Measurements from ENCODE around the gene CEP112. TPM values are rescaled to one million over a fixed set of nuclear protein-coding genes. Genes with fewer than 3 reads are reported as not detected.

The CEP112 gene
- total and polyA plus RNA-seq, 2 experiments from 2014 or later: 4.0 to 4.3 TPM

DNA sequence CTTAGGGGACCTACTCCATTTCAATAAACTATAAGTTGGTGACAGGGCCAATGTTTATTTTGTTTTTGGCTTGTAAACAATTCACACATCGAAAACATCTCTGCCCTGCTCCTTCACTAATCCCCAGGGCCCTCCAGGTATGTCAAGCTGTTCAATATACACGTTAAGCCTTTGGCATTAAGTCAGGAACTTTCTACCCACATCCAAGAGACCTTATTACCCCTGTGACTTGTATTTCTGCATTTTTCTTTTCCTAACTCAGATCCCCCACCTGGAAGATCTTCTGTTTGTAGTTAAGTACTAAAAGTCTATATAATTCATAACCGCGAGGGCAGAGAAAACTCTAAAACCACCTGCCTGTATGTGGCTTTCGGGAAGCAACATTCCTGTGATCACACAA, 523.7 kb downstream of the CEP112 start (continued):
- TF ChIP-seq, protein P1, sequence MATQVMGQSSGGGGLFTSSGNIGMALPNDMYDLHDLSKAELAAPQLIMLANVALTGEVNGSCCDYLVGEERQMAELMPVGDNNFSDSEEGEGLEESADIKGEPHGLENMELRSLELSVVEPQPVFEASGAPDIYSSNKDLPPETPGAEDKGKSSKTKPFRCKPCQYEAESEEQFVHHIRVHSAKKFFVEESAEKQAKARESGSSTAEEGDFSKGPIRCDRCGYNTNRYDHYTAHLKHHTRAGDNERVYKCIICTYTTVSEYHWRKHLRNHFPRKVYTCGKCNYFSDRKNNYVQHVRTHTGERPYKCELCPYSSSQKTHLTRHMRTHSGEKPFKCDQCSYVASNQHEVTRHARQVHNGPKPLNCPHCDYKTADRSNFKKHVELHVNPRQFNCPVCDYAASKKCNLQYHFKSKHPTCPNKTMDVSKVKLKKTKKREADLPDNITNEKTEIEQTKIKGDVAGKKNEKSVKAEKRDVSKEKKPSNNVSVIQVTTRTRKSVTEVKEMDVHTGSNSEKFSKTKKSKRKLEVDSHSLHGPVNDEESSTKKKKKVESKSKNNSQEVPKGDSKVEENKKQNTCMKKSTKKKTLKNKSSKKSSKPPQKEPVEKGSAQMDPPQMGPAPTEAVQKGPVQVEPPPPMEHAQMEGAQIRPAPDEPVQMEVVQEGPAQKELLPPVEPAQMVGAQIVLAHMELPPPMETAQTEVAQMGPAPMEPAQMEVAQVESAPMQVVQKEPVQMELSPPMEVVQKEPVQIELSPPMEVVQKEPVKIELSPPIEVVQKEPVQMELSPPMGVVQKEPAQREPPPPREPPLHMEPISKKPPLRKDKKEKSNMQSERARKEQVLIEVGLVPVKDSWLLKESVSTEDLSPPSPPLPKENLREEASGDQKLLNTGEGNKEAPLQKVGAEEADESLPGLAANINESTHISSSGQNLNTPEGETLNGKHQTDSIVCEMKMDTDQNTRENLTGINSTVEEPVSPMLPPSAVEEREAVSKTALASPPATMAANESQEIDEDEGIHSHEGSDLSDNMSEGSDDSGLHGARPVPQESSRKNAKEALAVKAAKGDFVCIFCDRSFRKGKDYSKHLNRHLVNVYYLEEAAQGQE (IDR thresholded peaks at IDR 0.05; ENCODE audit: unreplicated experiment): no peak
- TF ChIP-seq ZNF331 (CRISPR knock-in tag; IDR thresholded peaks at IDR 0.05; ENCODE audit: low read depth): no peak
- TF ChIP-seq, protein P2, sequence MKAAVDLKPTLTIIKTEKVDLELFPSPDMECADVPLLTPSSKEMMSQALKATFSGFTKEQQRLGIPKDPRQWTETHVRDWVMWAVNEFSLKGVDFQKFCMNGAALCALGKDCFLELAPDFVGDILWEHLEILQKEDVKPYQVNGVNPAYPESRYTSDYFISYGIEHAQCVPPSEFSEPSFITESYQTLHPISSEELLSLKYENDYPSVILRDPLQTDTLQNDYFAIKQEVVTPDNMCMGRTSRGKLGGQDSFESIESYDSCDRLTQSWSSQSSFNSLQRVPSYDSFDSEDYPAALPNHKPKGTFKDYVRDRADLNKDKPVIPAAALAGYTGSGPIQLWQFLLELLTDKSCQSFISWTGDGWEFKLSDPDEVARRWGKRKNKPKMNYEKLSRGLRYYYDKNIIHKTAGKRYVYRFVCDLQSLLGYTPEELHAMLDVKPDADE (IDR thresholded peaks at IDR 0.05): no peak

DNA sequence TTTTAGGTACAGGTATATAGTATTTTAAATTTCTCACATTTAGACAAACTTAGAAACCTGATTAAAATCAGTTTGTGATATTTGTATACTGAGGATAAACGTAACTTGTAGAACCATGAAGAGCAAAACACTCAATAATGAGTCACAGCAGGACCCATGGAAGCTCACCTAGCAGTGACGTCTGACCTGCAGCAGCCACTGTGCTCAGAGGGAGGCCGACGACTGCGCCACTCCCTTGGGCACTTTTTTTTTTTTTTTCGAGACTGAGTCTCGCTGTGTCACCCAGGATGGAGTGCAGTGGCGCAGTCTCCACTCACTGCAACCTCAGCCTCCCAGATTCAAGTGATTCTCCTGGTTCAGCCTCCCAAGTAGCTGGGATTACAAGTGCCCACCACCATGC, 524.3 kb downstream of the CEP112 start:
- no peak overlapping the region for H3K27ac ChIP-seq (ENCODE audit: low read depth)
- ATAC-seq: no peak
- no peaks in the 10 kb centered on the region; the same call in 2 of the 3 replicates for H3K9me3 Mint-ChIP-seq
- peaks cover 10% of the 10 kb centered on the region; the same call in 1 of the 2 replicates for H3K4me1 ChIP-seq (ENCODE audit: insufficient read depth)
- H3K36me3 ChIP-seq (ENCODE audit: insufficient read depth): no peaks in the 10 kb centered on the region
- no peak overlapping the region for H3K27ac Mint-ChIP-seq
- H3K4me1 Mint-ChIP-seq: peaks cover 14% of the 10 kb centered on the region
- no peaks in the 10 kb centered on the region for H3K27me3 ChIP-seq (ENCODE audit: insufficient read depth)
- H3F3A ChIP-seq (replicated peaks; ENCODE audit: low read depth): no peaks in the 10 kb centered on the region
- no peaks in the 10 kb centered on the region for H3K9me2 ChIP-seq (ENCODE audit: insufficient read depth)
- H3K36me3 Mint-ChIP-seq (ENCODE audit: low read depth): no peaks in the 10 kb centered on the region
- no peaks in the 10 kb centered on the region for H3K79me2 ChIP-seq (replicated peaks; ENCODE audit: insufficient read depth)
- H3K4me3 ChIP-seq: no peak overlapping the region
- H4K20me1 ChIP-seq (replicated peaks; ENCODE audit: insufficient read depth): no peaks in the 10 kb centered on the region
- no peak overlapping the region for H3K4me2 ChIP-seq
- no peaks in the 10 kb centered on the region for H3K27me3 Mint-ChIP-seq (ENCODE audit: insufficient read depth, low read depth, poor library complexity)
- no peak overlapping the region for H3K4me3 Mint-ChIP-seq
- no peak for DNase-seq (ENCODE audit: low spot score)
- H2AFZ ChIP-seq: no peak overlapping the region
- TF ChIP-seq, protein P3, sequence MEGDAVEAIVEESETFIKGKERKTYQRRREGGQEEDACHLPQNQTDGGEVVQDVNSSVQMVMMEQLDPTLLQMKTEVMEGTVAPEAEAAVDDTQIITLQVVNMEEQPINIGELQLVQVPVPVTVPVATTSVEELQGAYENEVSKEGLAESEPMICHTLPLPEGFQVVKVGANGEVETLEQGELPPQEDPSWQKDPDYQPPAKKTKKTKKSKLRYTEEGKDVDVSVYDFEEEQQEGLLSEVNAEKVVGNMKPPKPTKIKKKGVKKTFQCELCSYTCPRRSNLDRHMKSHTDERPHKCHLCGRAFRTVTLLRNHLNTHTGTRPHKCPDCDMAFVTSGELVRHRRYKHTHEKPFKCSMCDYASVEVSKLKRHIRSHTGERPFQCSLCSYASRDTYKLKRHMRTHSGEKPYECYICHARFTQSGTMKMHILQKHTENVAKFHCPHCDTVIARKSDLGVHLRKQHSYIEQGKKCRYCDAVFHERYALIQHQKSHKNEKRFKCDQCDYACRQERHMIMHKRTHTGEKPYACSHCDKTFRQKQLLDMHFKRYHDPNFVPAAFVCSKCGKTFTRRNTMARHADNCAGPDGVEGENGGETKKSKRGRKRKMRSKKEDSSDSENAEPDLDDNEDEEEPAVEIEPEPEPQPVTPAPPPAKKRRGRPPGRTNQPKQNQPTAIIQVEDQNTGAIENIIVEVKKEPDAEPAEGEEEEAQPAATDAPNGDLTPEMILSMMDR (conservative IDR thresholded peaks at IDR 0.05; ENCODE audit: low read depth in 2 of 2): no peak
- no peak for TF ChIP-seq POLR2AphosphoS5 (IDR thresholded peaks at IDR 0.05; ENCODE audit: low read depth)
- TF ChIP-seq, protein P4, sequence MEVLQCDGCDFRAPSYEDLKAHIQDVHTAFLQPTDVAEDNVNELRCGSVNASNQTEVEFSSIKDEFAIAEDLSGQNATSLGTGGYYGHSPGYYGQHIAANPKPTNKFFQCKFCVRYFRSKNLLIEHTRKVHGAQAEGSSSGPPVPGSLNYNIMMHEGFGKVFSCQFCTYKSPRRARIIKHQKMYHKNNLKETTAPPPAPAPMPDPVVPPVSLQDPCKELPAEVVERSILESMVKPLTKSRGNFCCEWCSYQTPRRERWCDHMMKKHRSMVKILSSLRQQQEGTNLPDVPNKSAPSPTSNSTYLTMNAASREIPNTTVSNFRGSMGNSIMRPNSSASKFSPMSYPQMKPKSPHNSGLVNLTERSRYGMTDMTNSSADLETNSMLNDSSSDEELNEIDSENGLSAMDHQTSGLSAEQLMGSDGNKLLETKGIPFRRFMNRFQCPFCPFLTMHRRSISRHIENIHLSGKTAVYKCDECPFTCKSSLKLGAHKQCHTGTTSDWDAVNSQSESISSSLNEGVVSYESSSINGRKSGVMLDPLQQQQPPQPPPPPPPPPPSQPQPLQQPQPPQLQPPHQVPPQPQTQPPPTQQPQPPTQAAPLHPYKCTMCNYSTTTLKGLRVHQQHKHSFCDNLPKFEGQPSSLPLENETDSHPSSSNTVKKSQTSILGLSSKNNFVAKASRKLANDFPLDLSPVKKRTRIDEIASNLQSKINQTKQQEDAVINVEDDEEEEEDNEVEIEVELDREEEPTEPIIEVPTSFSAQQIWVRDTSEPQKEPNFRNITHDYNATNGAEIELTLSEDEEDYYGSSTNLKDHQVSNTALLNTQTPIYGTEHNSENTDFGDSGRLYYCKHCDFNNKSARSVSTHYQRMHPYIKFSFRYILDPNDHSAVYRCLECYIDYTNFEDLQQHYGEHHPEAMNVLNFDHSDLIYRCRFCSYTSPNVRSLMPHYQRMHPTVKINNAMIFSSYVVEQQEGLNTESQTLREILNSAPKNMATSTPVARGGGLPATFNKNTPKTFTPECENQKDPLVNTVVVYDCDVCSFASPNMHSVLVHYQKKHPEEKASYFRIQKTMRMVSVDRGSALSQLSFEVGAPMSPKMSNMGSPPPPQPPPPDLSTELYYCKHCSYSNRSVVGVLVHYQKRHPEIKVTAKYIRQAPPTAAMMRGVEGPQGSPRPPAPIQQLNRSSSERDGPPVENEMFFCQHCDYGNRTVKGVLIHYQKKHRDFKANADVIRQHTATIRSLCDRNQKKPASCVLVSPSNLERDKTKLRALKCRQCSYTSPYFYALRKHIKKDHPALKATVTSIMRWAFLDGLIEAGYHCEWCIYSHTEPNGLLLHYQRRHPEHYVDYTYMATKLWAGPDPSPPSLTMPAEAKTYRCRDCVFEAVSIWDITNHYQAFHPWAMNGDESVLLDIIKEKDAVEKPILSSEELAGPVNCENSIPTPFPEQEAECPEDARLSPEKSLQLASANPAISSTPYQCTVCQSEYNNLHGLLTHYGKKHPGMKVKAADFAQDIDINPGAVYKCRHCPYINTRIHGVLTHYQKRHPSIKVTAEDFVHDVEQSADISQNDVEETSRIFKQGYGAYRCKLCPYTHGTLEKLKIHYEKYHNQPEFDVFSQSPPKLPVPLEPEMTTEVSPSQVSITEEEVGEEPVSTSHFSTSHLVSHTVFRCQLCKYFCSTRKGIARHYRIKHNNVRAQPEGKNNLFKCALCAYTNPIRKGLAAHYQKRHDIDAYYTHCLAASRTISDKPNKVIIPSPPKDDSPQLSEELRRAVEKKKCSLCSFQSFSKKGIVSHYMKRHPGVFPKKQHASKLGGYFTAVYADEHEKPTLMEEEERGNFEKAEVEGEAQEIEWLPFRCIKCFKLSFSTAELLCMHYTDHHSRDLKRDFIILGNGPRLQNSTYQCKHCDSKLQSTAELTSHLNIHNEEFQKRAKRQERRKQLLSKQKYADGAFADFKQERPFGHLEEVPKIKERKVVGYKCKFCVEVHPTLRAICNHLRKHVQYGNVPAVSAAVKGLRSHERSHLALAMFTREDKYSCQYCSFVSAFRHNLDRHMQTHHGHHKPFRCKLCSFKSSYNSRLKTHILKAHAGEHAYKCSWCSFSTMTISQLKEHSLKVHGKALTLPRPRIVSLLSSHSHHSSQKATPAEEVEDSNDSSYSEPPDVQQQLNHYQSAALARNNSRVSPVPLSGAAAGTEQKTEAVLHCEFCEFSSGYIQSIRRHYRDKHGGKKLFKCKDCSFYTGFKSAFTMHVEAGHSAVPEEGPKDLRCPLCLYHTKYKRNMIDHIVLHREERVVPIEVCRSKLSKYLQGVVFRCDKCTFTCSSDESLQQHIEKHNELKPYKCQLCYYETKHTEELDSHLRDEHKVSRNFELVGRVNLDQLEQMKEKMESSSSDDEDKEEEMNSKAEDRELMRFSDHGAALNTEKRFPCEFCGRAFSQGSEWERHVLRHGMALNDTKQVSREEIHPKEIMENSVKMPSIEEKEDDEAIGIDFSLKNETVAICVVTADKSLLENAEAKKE (CRISPR knock-in tag; IDR thresholded peaks at IDR 0.05): no peak
- TF ChIP-seq NANOG (IDR thresholded peaks at IDR 0.05; ENCODE audit: borderline replicate concordance): no peak
- TF ChIP-seq STAT1 (IDR thresholded peaks at IDR 0.05; ENCODE audit: unreplicated experiment): no peak
- TF ChIP-seq EZH2 (IDR thresholded peaks at IDR 0.05; ENCODE audit: low read depth, unreplicated experiment): no peak
